Endodermal cell (in vitro differentiated cells): ENCODE results near the gene TOM1L1. TPM values are rescaled to one million over a fixed set of nuclear protein-coding genes. Genes with fewer than 3 reads are reported as not detected.

Experiments used
- DNase-seq: peaks from one replicate; pipeline ENCODE4 v3.0.0-alpha.2; 2017
- H3K27ac ChIP-seq: 2 replicates; pipeline ENCODE4 v1.5.1; 2013; ENCODE audit warnings: mild to moderate bottlenecking, low read depth, low read length, moderate library complexity
- H3K27me3 ChIP-seq: 2 replicates; pipeline ENCODE4 v1.6.1; 2013; ENCODE audit warnings: mild to moderate bottlenecking, low read length, moderate library complexity; ENCODE audit not compliant: insufficient read depth, control insufficient read depth, poor library complexity, severe bottlenecking
- H3K36me3 ChIP-seq: 2 replicates; pipeline ENCODE4 v1.7.0; 2013; ENCODE audit warnings: mild to moderate bottlenecking, low read length, moderate library complexity; ENCODE audit not compliant: control insufficient read depth, insufficient read depth
- H3K4me1 ChIP-seq: one replicate; pipeline ENCODE4 v1.7.0; 2013; ENCODE audit warnings: low read length; ENCODE audit not compliant: control insufficient read depth, insufficient read depth
- H3K4me3 ChIP-seq: 2 replicates; pipeline ENCODE4 v1.5.1; 2013; ENCODE audit warnings: mild to moderate bottlenecking, low read length, moderate library complexity
- H3K9ac ChIP-seq: 2 replicates; pipeline ENCODE4 v1.6.1; 2013; ENCODE audit warnings: mild to moderate bottlenecking, low read length, moderate library complexity; ENCODE audit not compliant: poor library complexity, severe bottlenecking; ENCODE audit errors: extremely low read depth
- H3K9me3 ChIP-seq: 2 replicates; pipeline ENCODE4 v1.6.1; 2013; ENCODE audit warnings: mild to moderate bottlenecking, low read length, moderate library complexity; ENCODE audit not compliant: control insufficient read depth
- H3K27ac Mint-ChIP-seq: 2 replicates; pipeline ENCODE4 v1.8.0; 2020; ENCODE audit warnings: mixed read lengths
- H3K27me3 Mint-ChIP-seq: 2 replicates; pipeline ENCODE4 v1.8.0; 2021; ENCODE audit warnings: mild to moderate bottlenecking, mixed read lengths; ENCODE audit not compliant: insufficient read depth
- H3K36me3 Mint-ChIP-seq: 2 replicates; pipeline ENCODE4 v1.8.0; 2020; ENCODE audit warnings: low read depth, mixed read lengths
- H3K4me1 Mint-ChIP-seq: 2 replicates; pipeline ENCODE4 v1.8.0; 2020; ENCODE audit warnings: mixed read lengths
- H3K4me3 Mint-ChIP-seq: 2 replicates; pipeline ENCODE4 v1.8.0; 2020; ENCODE audit warnings: mild to moderate bottlenecking, moderate library complexity, mixed read lengths
- H3K9me3 Mint-ChIP-seq: 2 replicates; pipeline ENCODE4 v1.8.0; 2020; ENCODE audit warnings: mild to moderate bottlenecking, mixed read lengths
- WGBS, 2 experiments: methylation state at CpG; one replicate each; pipeline versions ENCODE4 v1.1.5 to v1.1.7; 2013; ENCODE audit warnings: missing lambda C conversion rate in 2 of 2, mixed read lengths in 1 of 2; ENCODE audit not compliant: insufficient coverage in 1 of 2, insufficient read length in 1 of 2; 5-methylcytosine and 5-hydroxymethylcytosine counted together
- total RNA-seq, 2 donors: library from RNA; stranded (reverse); fragmentation: NEBNext Ultra II Directional in 1 of 2; extraction: Animal tissue kit (Norgen Biotek cat#: 25700) in 1 of 2; gene quantifications; 2 replicates in 1 of 2; 3 replicates in 1 of 2; pipeline ENCODE4 v1.2.1, GENCODE V29; 2021
- TF ChIP-seq, protein P1 (sequence below): fragments of 200-600 bp; sonication (generic); conservative IDR thresholded peaks from 2 replicates; pipeline ENCODE4 v1.5.0; 2021; ENCODE audit warnings: antibody characterized with exemption, mild to moderate bottlenecking

The TOM1L1 gene
- total RNA-seq, 2 donors from 2014 or later: 54.9 to 55.6 TPM

DNA sequence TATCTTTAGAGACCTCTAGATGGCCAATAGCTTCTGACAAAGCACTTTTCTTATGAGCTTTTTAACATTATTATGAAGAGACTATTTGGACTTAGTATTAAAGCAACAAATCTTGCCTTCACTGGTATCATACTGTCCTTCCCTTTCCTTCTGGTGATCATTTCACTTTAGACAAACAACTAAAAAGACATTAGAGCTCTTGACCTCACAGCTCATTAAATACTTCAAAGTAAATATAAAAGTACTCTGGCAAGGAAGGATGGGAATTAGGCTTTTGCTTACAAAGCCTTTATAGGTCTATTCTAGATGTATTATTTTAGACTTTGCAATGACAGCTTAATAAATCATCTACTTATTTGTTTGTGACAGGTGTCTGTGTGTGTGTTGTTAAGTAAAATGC is 79.0 kb downstream of the TOM1L1 start:
- H3K36me3 ChIP-seq: no peaks in the 10 kb centered on the region
- peaks cover 28% of the 10 kb centered on the region for H3K9me3 ChIP-seq
- peaks cover 23% of the 10 kb centered on the region for H3K9me3 Mint-ChIP-seq
- H3K4me3 ChIP-seq: peak overlapping the region; percentile 43
- TF ChIP-seq, protein P1, sequence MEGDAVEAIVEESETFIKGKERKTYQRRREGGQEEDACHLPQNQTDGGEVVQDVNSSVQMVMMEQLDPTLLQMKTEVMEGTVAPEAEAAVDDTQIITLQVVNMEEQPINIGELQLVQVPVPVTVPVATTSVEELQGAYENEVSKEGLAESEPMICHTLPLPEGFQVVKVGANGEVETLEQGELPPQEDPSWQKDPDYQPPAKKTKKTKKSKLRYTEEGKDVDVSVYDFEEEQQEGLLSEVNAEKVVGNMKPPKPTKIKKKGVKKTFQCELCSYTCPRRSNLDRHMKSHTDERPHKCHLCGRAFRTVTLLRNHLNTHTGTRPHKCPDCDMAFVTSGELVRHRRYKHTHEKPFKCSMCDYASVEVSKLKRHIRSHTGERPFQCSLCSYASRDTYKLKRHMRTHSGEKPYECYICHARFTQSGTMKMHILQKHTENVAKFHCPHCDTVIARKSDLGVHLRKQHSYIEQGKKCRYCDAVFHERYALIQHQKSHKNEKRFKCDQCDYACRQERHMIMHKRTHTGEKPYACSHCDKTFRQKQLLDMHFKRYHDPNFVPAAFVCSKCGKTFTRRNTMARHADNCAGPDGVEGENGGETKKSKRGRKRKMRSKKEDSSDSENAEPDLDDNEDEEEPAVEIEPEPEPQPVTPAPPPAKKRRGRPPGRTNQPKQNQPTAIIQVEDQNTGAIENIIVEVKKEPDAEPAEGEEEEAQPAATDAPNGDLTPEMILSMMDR: no peak
- no peak overlapping the region for H3K4me3 Mint-ChIP-seq
- H3K27ac ChIP-seq: no peak overlapping the region
- peaks cover 34% of the 10 kb centered on the region for H3K36me3 Mint-ChIP-seq
- DNase-seq: no peak
- H3K4me1 Mint-ChIP-seq: no peaks in the 10 kb centered on the region
- no peaks in the 10 kb centered on the region for H3K27me3 ChIP-seq
- no peaks in the 10 kb centered on the region for H3K4me1 ChIP-seq
- no peak overlapping the region for H3K9ac ChIP-seq
- no peak overlapping the region for H3K27ac Mint-ChIP-seq
- H3K27me3 Mint-ChIP-seq: no peaks in the 10 kb centered on the region

DNA sequence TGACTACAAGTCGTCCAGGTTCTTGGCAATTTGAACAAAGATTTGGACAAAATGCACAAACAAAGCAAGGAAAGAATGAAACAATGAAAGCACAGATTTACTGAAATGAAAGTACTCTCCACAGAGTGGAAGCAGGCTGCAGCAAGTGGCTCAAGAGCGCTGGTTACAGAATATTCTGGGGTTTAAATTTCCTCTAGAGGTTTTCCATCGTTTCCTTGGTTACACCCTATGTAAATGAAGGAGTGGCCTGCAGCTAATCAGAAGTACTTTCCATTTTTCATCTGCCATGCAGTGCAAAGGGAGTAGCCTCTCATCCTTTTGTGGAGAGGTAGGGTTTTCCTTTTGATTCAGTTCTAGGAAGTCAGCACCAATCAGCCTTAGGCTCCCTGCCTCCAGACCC is 79.7 kb downstream of the TOM1L1 start:
- peaks cover 28% of the 10 kb centered on the region for H3K9me3 ChIP-seq
- H3K27ac ChIP-seq: no peak overlapping the region
- no peaks in the 10 kb centered on the region for H3K4me1 Mint-ChIP-seq
- no peak overlapping the region for H3K4me3 ChIP-seq
- H3K9ac ChIP-seq: no peak overlapping the region
- TF ChIP-seq, protein P1: no peak
- peaks cover 32% of the 10 kb centered on the region for H3K36me3 Mint-ChIP-seq
- no peaks in the 10 kb centered on the region for H3K27me3 ChIP-seq
- DNase-seq: no peak
- peaks cover 20% of the 10 kb centered on the region for H3K9me3 Mint-ChIP-seq
- no peaks in the 10 kb centered on the region for H3K27me3 Mint-ChIP-seq
- H3K4me1 ChIP-seq: no peaks in the 10 kb centered on the region
- no peaks in the 10 kb centered on the region for H3K36me3 ChIP-seq
- H3K27ac Mint-ChIP-seq: no peak overlapping the region
- no peak overlapping the region for H3K4me3 Mint-ChIP-seq
- WGBS, 2 experiments: 47 to 62% methylated on average over 3 of the region's 3 CpGs

DNA sequence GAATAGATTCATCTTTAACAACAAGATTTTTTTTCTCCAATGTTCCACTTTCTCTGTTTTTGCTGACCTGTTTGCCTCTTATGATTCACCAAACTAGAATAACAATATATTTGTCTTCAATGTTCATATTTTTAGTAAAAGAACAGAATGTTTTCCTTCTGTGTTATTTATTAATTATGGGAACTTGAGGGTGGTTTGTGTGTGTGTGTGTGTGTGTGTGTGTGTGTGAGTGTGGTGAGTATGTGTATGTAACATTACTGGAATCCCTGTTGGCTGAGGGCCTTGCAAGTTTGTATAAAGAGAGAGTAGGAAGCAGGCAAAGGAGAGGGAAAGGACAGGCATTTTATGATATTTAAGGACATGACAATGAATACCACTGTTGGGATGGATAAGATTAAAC is 81.7 kb downstream of the TOM1L1 start:
- H3K27me3 ChIP-seq: no peaks in the 10 kb centered on the region
- no peak overlapping the region for H3K27ac ChIP-seq
- TF ChIP-seq, protein P1: no peak
- no peaks in the 10 kb centered on the region for H3K36me3 ChIP-seq
- H3K4me3 ChIP-seq: no peak overlapping the region
- H3K9ac ChIP-seq: no peak overlapping the region
- Mint-ChIP-seq H3K36me3 (peaks cover 17% of the 10 kb centered on the region), H3K27me3 (no peaks in the 10 kb centered on the region), H3K4me1 (no peaks in the 10 kb centered on the region), H3K9me3 (peaks cover 13% of the 10 kb centered on the region), H3K4me3 (no peak overlapping the region), H3K27ac (no peak overlapping the region)
- DNase-seq: no peak
- H3K4me1 ChIP-seq: no peaks in the 10 kb centered on the region
- H3K9me3 ChIP-seq: peaks cover 21% of the 10 kb centered on the region
